ENCODE data around the gene PPME1.
"Not testable (repeated sequence)": the region's sequence is repeated elsewhere in the genome, so short reads cannot be mapped to it uniquely, and the experiment has no call there.

The PPME1 gene

GRCh38 chr11:74170694-74171629, at the start of gene PPME1, which contains the start of gene C2CD3:
PPME1 (plus strand) TSS chr11:74171289; CDS start chr11:74171422, 133 bp downstream.
C2CD3 (minus strand) TSS chr11:74171002; CDS start chr11:74170792, 210 bp downstream.
- DNase-seq = peak; percentile 98

- no peak for DNase-seq
These were observed 49.3 kb upstream of the PPME1 start for GRCh38 chr11:74121804-74122203.

GRCh38 chr11:74123008-74123448, 48.1 kb upstream of the PPME1 start:
- no peak for DNase-seq

GRCh38 chr11:74129121-74129520, 42.0 kb upstream of the PPME1 start:
- not testable (repeated sequence) for DNase-seq

GRCh38 chr11:74132833-74133232, 38.3 kb upstream of the PPME1 start:
- no peak for DNase-seq

GRCh38 chr11:74133436-74133835, 37.7 kb upstream of the PPME1 start:
- no peak for DNase-seq

GRCh38 chr11:74134661-74135060, 36.4 kb upstream of the PPME1 start:
- no peak for DNase-seq

- DNase-seq = no peak
These were observed 35.8 kb upstream of the PPME1 start for GRCh38 chr11:74135127-74135840.

GRCh38 chr11:74138021-74138420, 33.1 kb upstream of the PPME1 start:
- DNase-seq = no peak

GRCh38 chr11:74138572-74138971, 32.5 kb upstream of the PPME1 start:
- DNase-seq = no peak

- no peak for DNase-seq
These were observed 31.8 kb upstream of the PPME1 start for GRCh38 chr11:74139151-74139918.

GRCh38 chr11:74139919-74140431, 31.1 kb upstream of the PPME1 start:
- DNase-seq = not testable (repeated sequence)

GRCh38 chr11:74141241-74141695, 29.8 kb upstream of the PPME1 start:
- DNase-seq = no peak

GRCh38 chr11:74141908-74142307, 29.2 kb upstream of the PPME1 start:
- DNase-seq = no peak

- DNase-seq = no peak
These were observed 28.5 kb upstream of the PPME1 start for GRCh38 chr11:74142624-74143023.

- no peak for DNase-seq
These were observed 26.5 kb upstream of the PPME1 start for GRCh38 chr11:74144592-74144991.

- DNase-seq = no peak
These were observed 23.7 kb upstream of the PPME1 start for GRCh38 chr11:74147199-74147929.

GRCh38 chr11:74153224-74153623, 17.9 kb upstream of the PPME1 start:
- no peak for DNase-seq

- no peak for DNase-seq
These were observed 16.3 kb upstream of the PPME1 start for GRCh38 chr11:74154620-74155281.

- DNase-seq = no peak
These were observed 13.9 kb upstream of the PPME1 start for GRCh38 chr11:74157169-74157568.

GRCh38 chr11:74159642-74160041, 11.4 kb upstream of the PPME1 start:
- no peak for DNase-seq
